Neuronal stem cell (in vitro differentiated cells): ENCODE data around the gene NOL3.

Experiments used
- DNase-seq: peaks from one replicate; pipeline ENCODE4 v3.0.0-alpha.2; 2013; ENCODE audit warnings: low spot score
- H2AFZ ChIP-seq: one replicate; pipeline ENCODE4 v1.6.1; 2013; ENCODE audit warnings: mild to moderate bottlenecking, low read length, inconsistent platforms
- H2AK5ac ChIP-seq: 2 replicates; pipeline ENCODE4 v1.6.1; 2013; ENCODE audit warnings: low read depth, mild to moderate bottlenecking, inconsistent platforms, low read length, moderate library complexity, mixed read lengths
- H2BK120ac ChIP-seq: 2 replicates; pipeline ENCODE4 v1.6.1; 2013; ENCODE audit warnings: low read depth, mild to moderate bottlenecking, inconsistent platforms, low read length, moderate library complexity, mixed read lengths
- H2BK12ac ChIP-seq: one replicate; pipeline ENCODE4 v1.6.1; 2013; ENCODE audit warnings: low read length, inconsistent platforms
- H2BK15ac ChIP-seq: 2 replicates; pipeline ENCODE4 v1.6.1; 2013; ENCODE audit warnings: mild to moderate bottlenecking, low read length, inconsistent platforms, mixed read lengths
- H2BK5ac ChIP-seq: one replicate; pipeline ENCODE4 v1.6.1; 2013; ENCODE audit warnings: inconsistent platforms, mild to moderate bottlenecking, low read length, moderate library complexity
- H3K14ac ChIP-seq: one replicate; pipeline ENCODE4 v1.6.1; 2013; ENCODE audit warnings: low read length, inconsistent platforms
- H3K18ac ChIP-seq: 2 replicates; pipeline ENCODE4 v1.6.1; 2013; ENCODE audit warnings: low read length, inconsistent platforms
- H3K23ac ChIP-seq: 2 replicates; pipeline ENCODE4 v1.6.1; 2013; ENCODE audit warnings: low read depth, mild to moderate bottlenecking, mixed read lengths, low read length, inconsistent platforms; ENCODE audit not compliant: poor library complexity
- H3K27ac ChIP-seq: replicated peaks from 3 replicates; pipeline ENCODE4 v1.5.1; 2013; ENCODE audit warnings: low read length, inconsistent platforms
- H3K27me3 ChIP-seq, 3 experiments: 2 replicates each; pipeline ENCODE4 v1.6.1; 2013; ENCODE audit warnings: low read length in 3 of 3, mild to moderate bottlenecking in 2 of 3, inconsistent platforms in 1 of 3, low read depth in 1 of 3, mixed read lengths in 1 of 3, moderate library complexity in 1 of 3; ENCODE audit not compliant: control insufficient read depth in 3 of 3, insufficient read depth in 3 of 3
- H3K36me3 ChIP-seq, 2 donors: replicated peaks in 1 of 2; 2 replicates each; pipeline ENCODE4 v1.6.1; 2013; ENCODE audit warnings: low read length in 2 of 2; ENCODE audit not compliant: control insufficient read depth in 2 of 2, insufficient read depth in 2 of 2
- H3K4ac ChIP-seq: 2 replicates; pipeline ENCODE4 v1.6.1; 2013; ENCODE audit warnings: inconsistent platforms, mild to moderate bottlenecking, low read length, moderate library complexity
- H3K4me1 ChIP-seq, 2 donors: 1 replicate in 1 of 2; 2 replicates in 1 of 2; pipeline ENCODE4 v1.6.1; 2013; ENCODE audit warnings: low read length in 2 of 2, low read depth in 1 of 2; ENCODE audit not compliant: control insufficient read depth in 2 of 2, insufficient read depth in 1 of 2
- H3K4me2 ChIP-seq: one replicate; pipeline ENCODE4 v1.6.1; 2013; ENCODE audit warnings: mild to moderate bottlenecking, low read length, inconsistent platforms; ENCODE audit not compliant: insufficient read depth, poor library complexity, severe bottlenecking
- H3K4me3 ChIP-seq, 2 donors: 2 replicates each; pipeline ENCODE4 v1.5.1; 2013; ENCODE audit warnings: low read length in 2 of 2, mild to moderate bottlenecking in 2 of 2, inconsistent platforms in 1 of 2, moderate library complexity in 1 of 2
- H3K79me1 ChIP-seq: one replicate; pipeline ENCODE4 v1.6.1; 2013; ENCODE audit warnings: low read depth, mild to moderate bottlenecking, inconsistent platforms, low read length, moderate library complexity
- H3K9ac ChIP-seq: one replicate; pipeline ENCODE4 v1.6.1; 2013; ENCODE audit warnings: mild to moderate bottlenecking, low read depth, low read length, inconsistent platforms; ENCODE audit not compliant: poor library complexity
- H3K9me3 ChIP-seq, 2 donors: replicated peaks in 1 of 2; 2 replicates each; pipeline versions ENCODE3 to v1.6.1; 2013; ENCODE audit warnings: low read length in 2 of 2, mild to moderate bottlenecking in 2 of 2, inconsistent platforms in 1 of 2, low read depth in 1 of 2, mixed read lengths in 1 of 2, moderate library complexity in 1 of 2; ENCODE audit not compliant: control insufficient read depth in 2 of 2, insufficient read depth in 1 of 2
- H4K8ac ChIP-seq: one replicate; pipeline ENCODE4 v1.6.1; 2013; ENCODE audit warnings: low read depth, mild to moderate bottlenecking, inconsistent platforms, low read length, moderate library complexity
- H4K91ac ChIP-seq: one replicate; pipeline ENCODE4 v1.6.1; 2013; ENCODE audit warnings: low read length, low read depth, mild to moderate bottlenecking, inconsistent platforms; ENCODE audit not compliant: poor library complexity
- WGBS, 2 donors: extraction: QIAGEN DNeasy Blood & Tissue Kit; methylation state at CpG; one replicate each; pipeline ENCODE4 v1.1.7; 2013; ENCODE audit warnings: missing lambda C conversion rate in 2 of 2, mixed read lengths in 1 of 2; ENCODE audit not compliant: insufficient read length in 2 of 2, insufficient replicate concordance in 1 of 2; ENCODE audit errors: extremely low coverage in 2 of 2; 5-methylcytosine and 5-hydroxymethylcytosine counted together

Gene NOL3

GRCh38 chr16:67148221-67148620 is 22.1 kb upstream of the NOL3 start:
- no CpG with 5 or more reads among the region's 2 CpGs for WGBS, 2 donors
- H3K23ac ChIP-seq, result no peak overlapping the region
- no peak overlapping the region for H2BK120ac ChIP-seq
- H4K91ac ChIP-seq, result no peak overlapping the region
- no peaks in the 10 kb centered on the region for H3K79me1 ChIP-seq
- no peak overlapping the region for H2AK5ac ChIP-seq
- no peak overlapping the region for H3K27ac ChIP-seq
- peaks cover 13 to 40% (median 19%) of the 10 kb centered on the region in 3 experiments for H3K27me3 ChIP-seq
- no peak overlapping the region for H3K9ac ChIP-seq
- H2BK5ac ChIP-seq, result no peak overlapping the region
- H4K8ac ChIP-seq, result no peak overlapping the region
- DNase-seq, result no peak
- H2AFZ ChIP-seq, result no peak overlapping the region
- no peak overlapping the region for H2BK12ac ChIP-seq
- no peak overlapping the region for H3K4me3 ChIP-seq
- H3K14ac ChIP-seq, result no peak overlapping the region
- peaks cover 2% of the 10 kb centered on the region in 2 donors for H3K4me1 ChIP-seq
- H3K18ac ChIP-seq, result no peak overlapping the region
- H3K4ac ChIP-seq, result no peak overlapping the region
- peaks cover 33 to 54% of the 10 kb centered on the region in 2 donors for H3K36me3 ChIP-seq
- H3K4me2 ChIP-seq, result no peak overlapping the region
- no peak overlapping the region for H2BK15ac ChIP-seq
- peaks cover 0 to 7% of the 10 kb centered on the region in 2 donors for H3K9me3 ChIP-seq

GRCh38 chr16:67148656-67149275 is 21.6 kb upstream of the NOL3 start:
- Histone ChIP-seq H2AFZ (no peak overlapping the region), H2BK12ac (no peak overlapping the region), H3K14ac (no peak overlapping the region), H3K9ac (no peak overlapping the region), H3K4ac (no peak overlapping the region), H2BK15ac (no peak overlapping the region), H3K27ac (no peak overlapping the region), H3K4me1 (peaks cover 2% of the 10 kb centered on the region in 2 donors), H3K36me3 (peaks cover 32 to 49% of the 10 kb centered on the region in 2 donors), H3K27me3 (peaks cover 13 to 45% (median 24%) of the 10 kb centered on the region in 3 experiments), H3K9me3 (peaks cover 0 to 7% of the 10 kb centered on the region in 2 donors), H2AK5ac (peak overlapping the region; percentile 42), H2BK120ac (no peak overlapping the region), H3K23ac (peak overlapping the region; percentile 76), H2BK5ac (no peak overlapping the region), H3K18ac (no peak overlapping the region), H3K79me1 (no peaks in the 10 kb centered on the region), H3K4me3 (no peak overlapping the region), H3K4me2 (no peak overlapping the region), H4K8ac (no peak overlapping the region), H4K91ac (no peak overlapping the region)
- DNase-seq, result no peak
- WGBS, 2 donors, result no CpG with 5 or more reads among the region's 11 CpGs

DNA sequence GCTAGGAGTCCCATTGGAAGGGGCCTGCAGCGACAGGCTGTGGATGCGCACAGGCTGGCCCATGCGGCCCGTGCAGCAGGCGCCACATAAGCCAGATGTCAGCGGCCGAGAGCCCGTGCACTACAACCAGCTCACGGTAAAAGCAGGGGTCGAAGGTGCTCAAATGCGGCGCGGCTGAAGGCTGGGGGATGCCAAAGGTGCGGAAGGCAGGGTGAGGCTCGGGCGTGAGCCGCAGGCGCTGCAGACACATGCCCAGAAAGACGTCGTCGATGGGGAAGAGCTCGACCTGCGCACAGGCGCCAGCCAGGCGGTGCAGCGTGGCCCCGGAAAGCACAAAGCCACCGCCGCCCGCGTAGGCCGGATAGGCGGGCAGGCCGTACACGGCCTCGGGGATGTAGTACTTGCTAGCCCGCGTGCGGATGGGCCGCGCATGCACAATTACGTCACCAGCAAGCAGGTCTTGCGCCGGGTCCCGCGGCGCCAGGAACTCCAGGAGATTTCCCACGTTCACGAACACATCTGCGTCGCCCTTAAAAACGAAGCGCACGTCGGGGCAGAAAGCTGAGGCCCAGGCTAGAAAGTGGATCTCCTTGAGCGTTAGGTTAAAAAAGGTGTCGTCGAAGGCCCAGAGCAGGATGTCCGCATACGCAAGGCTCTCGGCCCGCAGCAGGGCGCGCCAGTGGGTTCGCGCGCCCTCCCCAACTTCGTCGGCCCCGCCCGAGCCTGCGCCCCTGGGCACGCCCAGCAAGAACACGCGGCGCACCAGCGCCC is 20.9 kb upstream of the NOL3 start:
- H4K91ac ChIP-seq, result no peak overlapping the region
- no peak overlapping the region for H3K4ac ChIP-seq
- peaks cover 20 to 52% (median 31%) of the 10 kb centered on the region in 3 experiments for H3K27me3 ChIP-seq
- H3K9ac ChIP-seq, result no peak overlapping the region
- no CpG with 5 or more reads among the region's 77 CpGs for WGBS, 2 donors
- peaks cover 0 to 7% of the 10 kb centered on the region in 2 donors for H3K9me3 ChIP-seq
- peak overlapping the region; percentile 59 for H2BK5ac ChIP-seq
- peak overlapping the region; percentile 77 for H3K18ac ChIP-seq
- no peak overlapping the region for H2BK15ac ChIP-seq
- peak overlapping the region; percentile 32 for H3K4me2 ChIP-seq
- no peak for DNase-seq
- H3K4me1 ChIP-seq, result peaks cover 2% of the 10 kb centered on the region in 2 donors
- no peak overlapping the region for H2BK12ac ChIP-seq
- H4K8ac ChIP-seq, result no peak overlapping the region
- peak overlapping the region; percentile 51 for H2AK5ac ChIP-seq
- peak overlapping the region; percentile 76 for H3K23ac ChIP-seq
- no peak overlapping the region for H3K14ac ChIP-seq
- peak overlapping the region in 1 of 2 donors; percentile 23 for H3K4me3 ChIP-seq
- no peak overlapping the region for H2AFZ ChIP-seq
- H3K27ac ChIP-seq, result no peak overlapping the region
- H3K36me3 ChIP-seq, result peaks cover 27 to 42% of the 10 kb centered on the region in 2 donors
- peak overlapping the region; percentile 47 for H2BK120ac ChIP-seq
- H3K79me1 ChIP-seq, result no peaks in the 10 kb centered on the region
